ENCODE data around the gene HECTD2. TPM values are rescaled to one million over a fixed set of nuclear protein-coding genes. Genes with fewer than 3 reads are reported as not detected.

Gene HECTD2
- total and polyA plus RNA-seq, 9 of the 15 experiments (the other 6 are each of a cell fraction or from before 2014, with no cell fraction given), result 1.3 to 5.9 (median 3.9) TPM

GRCh38 chr10:91409069-91409868, 875 bp upstream of the HECTD2 start (continued):
- TF ChIP-seq E2F8 (IDR thresholded peaks at IDR 0.05; ENCODE audit: low read depth, partially characterized antibody) (no peak), ZNF318 (IDR thresholded peaks at IDR 0.05; ENCODE audit: borderline replicate concordance in 1 of 2, low read depth in 1 of 2) (no peak), PCBP1 (IDR thresholded peaks at IDR 0.05; ENCODE audit: low read depth, low read length, poor library complexity, severe bottlenecking) (peak; percentile 64), RCOR1 (IDR thresholded peaks at IDR 0.05; ENCODE audit: borderline replicate concordance in 1 of 2, low read depth in 2 of 2, low read length in 2 of 2) (no peak), ZNF695 (CRISPR knock-in tag; IDR thresholded peaks at IDR 0.05) (no peak), MCM2 (IDR thresholded peaks at IDR 0.05; ENCODE audit: low read depth) (no peak), NKRF (IDR thresholded peaks at IDR 0.05; ENCODE audit: borderline replicate concordance) (no peak), HNRNPLL (IDR thresholded peaks at IDR 0.05; ENCODE audit: low read depth, low read length, poor library complexity, severe bottlenecking) (peak; percentile 23), KDM4B (IDR thresholded peaks at IDR 0.05; ENCODE audit: borderline replicate concordance in 2 of 2, low read depth in 1 of 2) (peak in 1 of 2 experiments; percentile 74; a peak in 1 of 4 replicates), NCOA6 (IDR thresholded peaks at IDR 0.05) (peak; percentile 20; the same call in 1 of the 2 replicates), L3MBTL2 (IDR thresholded peaks at IDR 0.05) (no peak), KAT8 (IDR thresholded peaks at IDR 0.05; ENCODE audit: low read depth) (no peak), EP300 (IDR thresholded peaks at IDR 0.05; ENCODE audit: low read length) (no peak), POLR2A (conservative IDR thresholded peaks at IDR 0.05) (no peak; the same call in 1 of the 2 replicates)

All from K562 (cell line).